ENCODE measurements around the gene C3orf49.

C3orf49 gene

GRCh38 chr3:63892773-63893352 is 73.8 kb downstream of the C3orf49 start:
- DNase-seq = no peak

DNA sequence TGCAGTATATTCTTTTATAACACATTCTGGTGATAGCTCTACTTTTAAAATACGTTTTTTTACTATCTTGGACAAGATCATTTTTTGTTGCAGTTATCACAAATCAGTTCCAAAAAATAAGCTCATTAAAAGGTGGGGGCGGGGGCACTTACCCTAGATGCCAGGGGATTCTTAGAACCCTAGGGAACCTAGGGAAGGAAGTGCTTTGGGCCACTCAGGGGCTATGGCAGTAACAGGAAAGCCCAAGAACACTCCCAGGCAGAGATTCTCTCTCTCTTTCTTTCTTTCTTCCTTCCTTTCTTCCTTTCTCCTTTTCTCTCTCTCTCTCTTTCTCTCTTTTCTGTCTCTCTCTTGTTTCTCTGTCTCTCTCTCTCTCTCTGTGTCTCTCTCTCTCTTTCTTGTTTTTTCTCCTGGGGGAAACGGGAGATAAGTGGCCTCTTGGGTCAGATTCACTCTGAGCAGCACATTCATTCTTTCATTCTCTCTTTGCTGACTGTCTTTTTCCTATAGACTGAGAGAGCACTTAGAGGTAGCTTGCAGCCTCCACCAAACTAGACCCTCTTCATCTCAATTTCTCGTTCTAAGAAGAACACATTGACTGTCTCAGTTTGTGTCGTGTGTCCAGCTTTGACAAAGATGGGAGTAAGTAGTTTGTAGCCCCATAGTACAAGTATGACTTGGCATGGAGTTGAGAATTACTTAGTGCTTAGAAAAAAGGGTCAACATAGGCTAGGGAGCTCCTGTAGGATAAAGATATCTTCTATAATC is 76.5 kb downstream of the C3orf49 start:
- DNase-seq = no peak

DNA sequence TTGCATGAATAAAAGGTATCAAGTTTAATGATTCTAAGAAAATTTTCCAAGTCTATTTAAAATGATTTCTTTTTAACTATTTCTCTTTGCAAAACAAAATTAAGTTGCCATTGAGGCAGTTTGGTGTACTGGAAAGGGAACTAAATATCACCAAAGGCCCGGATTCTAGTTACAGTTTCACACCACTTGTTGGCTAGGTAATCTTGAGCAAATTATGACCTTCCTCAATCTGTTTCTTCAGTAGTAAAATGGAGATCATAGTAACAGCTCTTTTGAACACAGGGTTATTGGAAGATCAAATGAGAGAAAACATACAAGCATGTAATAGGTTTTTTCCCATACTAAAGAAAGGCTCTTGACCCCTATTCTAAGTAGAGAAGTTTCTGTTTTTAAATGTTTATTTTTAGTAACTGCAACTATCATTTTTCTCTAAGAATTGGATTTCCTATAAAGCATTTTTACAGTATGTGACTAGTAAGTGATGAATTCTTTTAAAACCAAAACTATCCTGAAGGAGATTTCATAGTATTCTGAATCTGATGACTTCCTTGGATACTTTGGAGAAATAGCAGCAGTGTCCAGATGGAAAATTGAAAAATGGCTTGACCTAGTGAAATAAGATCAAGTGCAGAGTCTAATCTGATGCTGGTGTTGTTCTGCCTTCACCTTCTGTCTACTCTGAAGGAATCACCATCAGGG is 77.4 kb downstream of the C3orf49 start:
- DNase-seq = no peak
